Suprapubic skin (tissue), 4 donors: Measurements from ENCODE around the gene ESRRG. TPM values are rescaled to one million over a fixed set of nuclear protein-coding genes. Genes with fewer than 3 reads are reported as not detected.

Experiments
- DNase-seq, 2 donors: peaks; one replicate each; pipeline ENCODE4 v3.0.0-alpha.2; 2019; ENCODE audit warnings: low spot score in 2 of 2
- H3K27ac ChIP-seq: fragments of 200-600 bp; sonication (generic); one replicate; pipeline ENCODE4 v1.5.1; 2019
- H3K27me3 ChIP-seq: fragments of 200-600 bp; sonication (generic); one replicate; pipeline ENCODE4 v1.5.1; 2019
- H3K36me3 ChIP-seq: fragments of 200-600 bp; sonication (generic); one replicate; pipeline ENCODE4 v1.5.1; 2019
- H3K4me1 ChIP-seq: fragments of 200-600 bp; sonication (generic); one replicate; pipeline ENCODE4 v1.5.1; 2019
- H3K4me3 ChIP-seq: fragments of 200-600 bp; sonication (generic); one replicate; pipeline ENCODE4 v1.5.1; 2019; ENCODE audit warnings: mild to moderate bottlenecking
- H3K9me3 ChIP-seq: fragments of 200-600 bp; sonication (generic); one replicate; pipeline ENCODE4 v1.5.1; 2019
- CTCF ChIP-seq, 2 donors: fragments of 200-600 bp in 1 of 2; fragments of 450-650 bp in 1 of 2; sonication (generic) in 1 of 2; IDR thresholded peaks; one replicate each; pipeline ENCODE4 v1.5.1; 2016 to 2019; ENCODE audit warnings: antibody characterized with exemption in 2 of 2, mild to moderate bottlenecking in 1 of 2, moderate library complexity in 1 of 2
- EP300 ChIP-seq: sonication (generic); formaldehyde crosslinking; IDR thresholded peaks from one replicate; pipeline ENCODE4 v1.6.1; 2017; ENCODE audit warnings: antibody characterized with exemption
- POLR2A ChIP-seq, 2 donors: fragments of 450-650 bp; IDR thresholded peaks; one replicate each; pipeline ENCODE4 v1.6.1; 2017; ENCODE audit warnings: antibody characterized with exemption in 2 of 2, mild to moderate bottlenecking in 2 of 2, moderate library complexity in 2 of 2
- POLR2AphosphoS5 ChIP-seq, 3 donors: sonication (generic); formaldehyde crosslinking; IDR thresholded peaks; one replicate each; pipeline ENCODE4 v1.6.1; 2017; ENCODE audit warnings: antibody characterized with exemption in 3 of 3
- WGBS: methylation state at CpG from one replicate; pipeline ENCODE4 v1.1.5; 2018; 5-methylcytosine and 5-hydroxymethylcytosine counted together
- total RNA-seq, 4 donors: library from RNA; depleted of rRNA; stranded (reverse); fragments of >200 nt; gene quantifications; one replicate each; pipeline ENCODE4 v1.1.0, GENCODE V29; 2016

The ESRRG gene
- total RNA-seq, 4 donors from 2014 or later: 2.8 to 10.1 (median 4.6) TPM

- Histone ChIP-seq H3K4me1 (no peaks in the 10 kb centered on the region), H3K9me3 (no peaks in the 10 kb centered on the region), H3K27ac (no peak overlapping the region), H3K36me3 (no peaks in the 10 kb centered on the region), H3K27me3 (peaks cover 2% of the 10 kb centered on the region), H3K4me3 (no peak overlapping the region)
- no peak for DNase-seq
- TF ChIP-seq CTCF (IDR thresholded peaks at IDR 0.05) (no peak), POLR2A (IDR thresholded peaks at IDR 0.05) (no peak), POLR2AphosphoS5 (IDR thresholded peaks at IDR 0.05) (no peak), EP300 (no peak)
These were observed 135.5 kb downstream of the ESRRG start for GRCh38 chr1:216587715-216588114.

GRCh38 chr1:216582151-216582550 lies 141.1 kb downstream of the ESRRG start:
- no peak for DNase-seq
- no peaks in the 10 kb centered on the region for H3K27me3 ChIP-seq
- H3K36me3 ChIP-seq: no peaks in the 10 kb centered on the region
- TF ChIP-seq POLR2AphosphoS5 (IDR thresholded peaks at IDR 0.05): no peak
- TF ChIP-seq EP300: no peak
- TF ChIP-seq POLR2A (IDR thresholded peaks at IDR 0.05): no peak
- TF ChIP-seq CTCF (IDR thresholded peaks at IDR 0.05): no peak
- WGBS: 82% methylated on average over 2 of the region's 2 CpGs
- no peak overlapping the region for H3K4me3 ChIP-seq
- H3K27ac ChIP-seq: no peak overlapping the region
- H3K9me3 ChIP-seq: no peaks in the 10 kb centered on the region
- H3K4me1 ChIP-seq: no peaks in the 10 kb centered on the region

DNA sequence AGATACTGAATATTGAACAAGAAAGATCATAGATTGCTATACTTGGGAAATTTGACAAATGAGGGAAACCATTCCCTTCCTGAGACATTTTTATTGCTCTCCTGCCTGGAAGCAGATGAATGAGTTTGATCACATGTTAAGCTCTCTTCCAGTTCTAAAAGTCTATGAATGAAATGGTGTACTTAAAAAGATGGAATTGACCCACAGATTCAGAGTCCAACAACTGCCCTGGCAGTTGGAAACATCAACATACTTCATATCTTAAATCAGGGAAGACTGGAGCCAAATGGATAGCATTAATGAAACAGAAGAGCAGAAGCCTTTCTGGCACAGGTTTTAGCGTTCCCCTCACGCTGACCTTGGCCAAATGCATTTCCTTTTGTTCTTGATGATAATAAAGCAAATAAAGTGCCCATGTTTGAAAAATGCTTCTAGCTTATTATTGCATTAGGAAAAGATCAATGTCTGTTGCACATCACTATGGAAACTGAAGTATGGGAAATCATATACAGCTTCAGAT lies 142.6 kb downstream of the ESRRG start:
- no peaks in the 10 kb centered on the region for H3K27me3 ChIP-seq
- H3K4me3 ChIP-seq: no peak overlapping the region
- no peak overlapping the region for H3K27ac ChIP-seq
- DNase-seq: no peak
- H3K9me3 ChIP-seq: no peaks in the 10 kb centered on the region
- H3K4me1 ChIP-seq: no peaks in the 10 kb centered on the region
- TF ChIP-seq POLR2A (IDR thresholded peaks at IDR 0.05) (no peak), CTCF (IDR thresholded peaks at IDR 0.05) (no peak), EP300 (no peak), POLR2AphosphoS5 (IDR thresholded peaks at IDR 0.05) (no peak)
- H3K36me3 ChIP-seq: no peaks in the 10 kb centered on the region
- WGBS: 63% methylated on average over 2 of the region's 2 CpGs

DNA sequence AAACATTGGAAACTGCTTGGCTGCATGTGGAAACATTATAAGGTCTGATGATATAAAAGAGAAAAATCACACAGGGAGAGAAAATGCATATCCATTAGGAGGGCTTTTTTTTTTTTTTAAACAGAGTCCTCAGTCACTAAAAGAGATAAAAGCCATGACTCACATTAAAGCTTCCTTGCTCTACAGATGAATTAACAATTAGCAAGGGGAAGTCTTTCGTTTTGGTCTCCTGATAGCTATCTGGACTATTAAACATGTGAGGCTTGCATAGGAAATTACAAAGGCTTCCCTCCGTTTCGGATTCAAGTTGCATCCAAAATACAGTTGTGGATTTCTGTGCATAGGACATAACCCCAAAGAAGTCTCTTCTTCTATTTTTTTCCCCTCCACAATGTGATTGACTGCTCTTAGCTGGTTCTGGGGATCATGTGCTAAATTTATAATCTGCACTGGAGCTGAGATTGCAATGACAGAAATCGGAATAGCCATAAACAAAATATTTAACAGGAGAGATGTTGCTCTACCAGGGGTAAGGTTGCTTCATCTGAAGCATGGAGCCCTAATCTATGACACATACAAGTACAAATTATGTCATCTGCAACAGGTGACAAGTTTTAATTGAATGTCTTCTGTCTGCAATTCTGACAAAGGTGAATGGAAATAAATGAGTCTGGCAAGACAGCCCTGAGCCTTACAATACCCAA lies 146.8 kb downstream of the ESRRG start:
- H3K4me1 ChIP-seq: no peaks in the 10 kb centered on the region
- TF ChIP-seq EP300: no peak
- no peak for TF ChIP-seq CTCF (IDR thresholded peaks at IDR 0.05)
- no peak for TF ChIP-seq POLR2AphosphoS5 (IDR thresholded peaks at IDR 0.05)
- no peak for TF ChIP-seq POLR2A (IDR thresholded peaks at IDR 0.05)
- 44% methylated on average over 4 of the region's 4 CpGs for WGBS
- H3K4me3 ChIP-seq: no peak overlapping the region
- no peaks in the 10 kb centered on the region for H3K36me3 ChIP-seq
- H3K27ac ChIP-seq: no peak overlapping the region
- H3K27me3 ChIP-seq: no peaks in the 10 kb centered on the region
- H3K9me3 ChIP-seq: no peaks in the 10 kb centered on the region
- no peak for DNase-seq

DNA sequence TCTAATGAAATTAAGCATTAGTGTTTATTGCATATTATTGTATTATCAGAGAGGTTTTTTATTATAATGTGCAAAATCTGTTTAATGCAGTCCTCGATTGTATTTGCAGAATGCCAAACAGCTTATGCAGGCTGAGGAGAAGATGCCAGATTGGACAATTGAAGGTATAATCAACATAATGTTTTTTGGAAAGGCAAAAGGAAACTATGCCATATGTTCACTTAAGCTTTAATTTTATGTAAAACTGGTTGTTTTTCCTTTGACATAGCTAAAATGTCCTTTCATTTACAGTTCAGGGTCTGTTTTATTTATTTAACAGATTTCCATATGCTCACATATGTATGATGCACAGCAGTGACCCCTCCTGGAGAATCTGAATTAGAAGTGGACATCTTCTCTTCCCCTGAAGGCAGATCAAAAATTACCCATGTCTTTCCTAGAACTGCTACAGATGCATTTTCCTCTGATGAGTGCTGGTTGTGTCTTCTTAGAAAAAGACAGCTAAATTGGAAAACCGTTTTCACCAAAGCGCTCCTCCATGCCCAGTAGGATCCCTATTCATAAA lies 156.5 kb downstream of the ESRRG start:
- WGBS: 79% methylated on average over 3 of the region's 3 CpGs
- Histone ChIP-seq H3K27me3 (no peaks in the 10 kb centered on the region), H3K36me3 (no peaks in the 10 kb centered on the region), H3K4me1 (no peaks in the 10 kb centered on the region), H3K9me3 (no peaks in the 10 kb centered on the region), H3K27ac (no peak overlapping the region), H3K4me3 (no peak overlapping the region)
- DNase-seq: no peak
- no peak for TF ChIP-seq POLR2AphosphoS5 (IDR thresholded peaks at IDR 0.05)
- no peak for TF ChIP-seq CTCF (IDR thresholded peaks at IDR 0.05)
- no peak for TF ChIP-seq EP300
- TF ChIP-seq POLR2A (IDR thresholded peaks at IDR 0.05): no peak
